DMS53 (cell line): Measurements from ENCODE around the gene TSPYL1.
A peak's percentile ranks its signal among the peaks of the same experiment; 100 is the strongest.
"Not testable (repeated sequence)": the region's sequence is repeated elsewhere in the genome, so short reads cannot be mapped to it uniquely, and the experiment has no call there.

Experiments
- DNase-seq: peaks from one replicate; lab custom pipeline; 2025; lab: John Stamatoyannopoulos, UW

Gene TSPYL1

GRCh38 chr6:116298273-116298672 is 18.5 kb upstream of the TSPYL1 start:
- no peak for DNase-seq

- no peak for DNase-seq
Measured at GRCh38 chr6:116292553-116292952, 12.8 kb upstream of the TSPYL1 start.

- no peak for DNase-seq
Measured at GRCh38 chr6:116291701-116292396, 12.1 kb upstream of the TSPYL1 start.

- DNase-seq: no peak
Measured at GRCh38 chr6:116290799-116291198, 11.1 kb upstream of the TSPYL1 start.

GRCh38 chr6:116289876-116290275 is 10.1 kb upstream of the TSPYL1 start:
- no peak for DNase-seq

- peak; percentile 53 for DNase-seq
Measured at GRCh38 chr6:116287689-116288282, 8.1 kb upstream of the TSPYL1 start.

- no peak for DNase-seq
Measured at GRCh38 chr6:116286773-116287358, 7.1 kb upstream of the TSPYL1 start.

GRCh38 chr6:116284984-116285383 is 5.3 kb upstream of the TSPYL1 start:
- DNase-seq: not testable (repeated sequence)

- DNase-seq: no peak
Measured at GRCh38 chr6:116283191-116283590, 3.5 kb upstream of the TSPYL1 start.

- no peak for DNase-seq
Measured at GRCh38 chr6:116282698-116283097, 3.0 kb upstream of the TSPYL1 start.

GRCh38 chr6:116280933-116281316 is 1.2 kb upstream of the TSPYL1 start:
- DNase-seq: no peak

- DNase-seq: peak; percentile 23
Measured at GRCh38 chr6:116280161-116280932, 617 bp upstream of the TSPYL1 start.

- peak; percentile 60 for DNase-seq
Measured at GRCh38 chr6:116278854-116279231, 887 bp downstream of the TSPYL1 start.

- no peak for DNase-seq
Measured at GRCh38 chr6:116278481-116278829, 1.3 kb downstream of the TSPYL1 start.

- DNase-seq: no peak
Measured at GRCh38 chr6:116277124-116277523, 2.6 kb downstream of the TSPYL1 start.

GRCh38 chr6:116271149-116271708 is 8.5 kb downstream of the TSPYL1 start:
- no peak for DNase-seq

- DNase-seq: peak; percentile 80
Measured at GRCh38 chr6:116268589-116269293, 11.0 kb downstream of the TSPYL1 start.

- no peak for DNase-seq
Measured at GRCh38 chr6:116267836-116268588, 11.7 kb downstream of the TSPYL1 start.

- no peak for DNase-seq
Measured at GRCh38 chr6:116266803-116267202, 12.9 kb downstream of the TSPYL1 start.

- peak; percentile 24 for DNase-seq
Measured at GRCh38 chr6:116265041-116265829, 14.5 kb downstream of the TSPYL1 start.
